Measurements from ENCODE around the gene ANKRD63.

Gene ANKRD63

GRCh38 chr15:40312370-40313158 is 29.7 kb upstream of the ANKRD63 start:
- DNase-seq, result no peak

DNA sequence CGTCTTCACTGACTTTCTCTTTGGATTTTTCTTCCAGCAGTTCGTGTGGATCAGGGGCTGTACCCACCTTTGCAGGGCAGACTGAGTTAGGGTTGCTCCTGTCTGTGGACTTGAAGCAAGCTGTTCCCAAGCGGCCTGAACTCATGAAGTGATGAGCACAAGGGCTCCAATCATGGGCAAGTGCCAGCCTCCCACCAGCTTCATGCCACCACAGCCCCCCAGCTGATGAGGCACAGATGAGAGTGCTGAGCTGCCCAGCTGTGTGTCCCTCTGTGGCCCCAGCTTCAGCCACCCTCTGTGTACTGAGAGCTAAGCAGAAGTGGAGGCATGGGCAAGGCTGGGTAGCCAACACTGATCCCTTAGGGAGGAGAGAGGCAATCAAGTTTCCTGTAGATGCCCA is 28.1 kb upstream of the ANKRD63 start:
- no peak for DNase-seq

- DNase-seq, result peak in 1 of 2 experiments; percentile 4
Measured at GRCh38 chr15:40310001-40310959, 27.4 kb upstream of the ANKRD63 start.

GRCh38 chr15:40309344-40309862 is 26.5 kb upstream of the ANKRD63 start:
- DNase-seq, result no peak

- peak in 1 of 2 experiments; percentile 5 for DNase-seq
Measured at GRCh38 chr15:40307421-40308211, 24.8 kb upstream of the ANKRD63 start, which contains the start of gene PLCB2. Gene PLCB2 (minus strand): TSS chr15:40307935. CDS start chr15:40307672, 263 bp downstream.

DNA sequence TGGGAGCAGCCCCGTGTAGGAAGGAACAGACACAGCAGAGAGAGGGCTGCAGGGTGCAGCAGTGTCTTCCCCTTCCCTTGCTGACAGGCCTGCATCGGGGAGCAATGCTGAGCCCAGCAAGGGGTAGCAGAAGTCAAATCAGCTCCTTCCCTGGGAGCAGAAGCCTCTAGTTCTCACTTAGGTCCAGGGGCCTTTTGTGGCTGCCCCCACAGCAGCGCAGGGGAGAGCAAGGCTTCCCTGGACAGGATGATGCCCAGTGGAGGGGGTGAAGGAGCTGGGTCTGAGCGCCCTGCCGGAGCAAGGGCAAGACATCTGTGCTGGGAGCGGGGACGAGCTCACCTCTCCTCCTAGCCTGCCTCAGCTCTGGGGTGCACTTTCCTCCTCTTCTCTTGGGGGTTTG is 24.0 kb upstream of the ANKRD63 start:
- DNase-seq, result no peak

- DNase-seq, result no peak
Measured at GRCh38 chr15:40306371-40306770, 23.5 kb upstream of the ANKRD63 start.

DNA sequence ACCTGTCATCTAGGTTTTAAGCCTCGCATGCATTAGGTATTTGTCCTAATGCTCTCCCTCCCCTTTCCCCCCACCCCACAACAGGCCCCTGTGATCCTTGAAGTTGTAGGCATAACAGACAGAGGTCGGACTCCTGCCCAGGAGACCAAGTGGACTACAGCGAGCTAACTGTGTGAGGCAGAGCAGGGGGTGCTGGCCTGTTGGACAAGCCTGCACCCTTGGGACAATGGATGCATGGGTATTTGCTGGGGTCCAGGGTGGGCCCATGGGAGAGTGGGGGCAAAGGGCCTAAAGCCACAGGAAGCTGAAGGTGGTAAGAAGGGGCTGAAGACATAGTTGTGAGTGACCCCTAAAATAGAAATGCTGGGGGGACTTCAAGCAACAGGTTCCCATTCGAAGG is 22.4 kb upstream of the ANKRD63 start:
- DNase-seq, result no peak

DNA sequence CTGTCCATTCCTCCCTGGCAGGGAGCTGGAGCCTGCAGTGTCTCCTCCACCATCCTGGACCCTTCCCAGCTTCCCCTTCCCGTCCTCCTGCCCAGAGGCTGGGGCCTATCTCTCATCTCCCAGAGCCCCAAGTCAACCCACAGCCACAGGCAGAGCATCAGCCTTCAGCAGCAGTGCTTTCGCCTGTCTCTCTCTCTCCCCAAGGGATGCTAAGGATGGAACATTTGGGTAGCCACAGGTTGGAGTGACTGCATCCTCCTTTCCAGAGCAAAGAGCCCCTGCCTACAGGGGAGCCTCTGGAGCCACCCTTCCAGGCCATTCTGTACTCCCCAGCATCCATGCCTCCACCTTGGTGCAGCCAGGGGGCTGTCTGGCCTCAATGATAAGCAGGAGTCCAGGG is 20.7 kb upstream of the ANKRD63 start:
- DNase-seq, result no peak

GRCh38 chr15:40302981-40303380 is 20.1 kb upstream of the ANKRD63 start:
- no peak for DNase-seq

DNA sequence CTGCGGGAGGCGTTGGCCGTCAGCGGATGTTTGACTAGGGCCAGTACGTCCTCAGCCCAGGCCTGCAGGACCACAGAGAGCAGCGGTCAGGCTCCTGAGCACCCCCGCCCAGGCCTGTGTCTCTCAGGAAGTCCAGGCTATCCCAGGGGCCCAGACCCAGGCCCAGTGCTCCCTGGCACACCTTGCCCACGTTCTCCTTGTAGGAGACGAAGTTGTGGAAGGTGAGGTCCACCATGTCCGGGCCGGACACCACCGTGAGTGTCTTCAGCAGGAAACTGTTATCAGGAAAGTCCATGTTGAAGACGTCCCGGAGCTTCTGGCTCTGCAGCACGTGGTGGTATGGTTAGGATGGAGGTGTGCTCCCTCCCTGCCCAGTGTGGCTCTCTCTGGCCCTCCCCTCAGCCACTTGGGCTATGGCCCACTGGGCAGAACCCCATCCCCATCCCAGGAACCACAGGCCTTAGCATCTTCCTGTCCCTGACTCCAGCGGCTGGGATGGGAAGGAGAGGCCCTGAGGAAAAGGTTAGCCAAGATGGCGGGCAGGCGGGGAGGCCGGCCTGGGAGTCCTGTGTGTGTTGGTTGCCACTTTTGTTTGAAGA is 19.5 kb upstream of the ANKRD63 start:
- no peak for DNase-seq

GRCh38 chr15:40301467-40302179 is 18.8 kb upstream of the ANKRD63 start:
- no peak for DNase-seq

GRCh38 chr15:40300771-40301170 is 17.9 kb upstream of the ANKRD63 start:
- no peak for DNase-seq

GRCh38 chr15:40300367-40300766 is 17.5 kb upstream of the ANKRD63 start:
- DNase-seq, result no peak

GRCh38 chr15:40298216-40298935 is 15.5 kb upstream of the ANKRD63 start:
- no peak for DNase-seq

- DNase-seq, result no peak
Measured at GRCh38 chr15:40297356-40297755, 14.5 kb upstream of the ANKRD63 start.

DNA sequence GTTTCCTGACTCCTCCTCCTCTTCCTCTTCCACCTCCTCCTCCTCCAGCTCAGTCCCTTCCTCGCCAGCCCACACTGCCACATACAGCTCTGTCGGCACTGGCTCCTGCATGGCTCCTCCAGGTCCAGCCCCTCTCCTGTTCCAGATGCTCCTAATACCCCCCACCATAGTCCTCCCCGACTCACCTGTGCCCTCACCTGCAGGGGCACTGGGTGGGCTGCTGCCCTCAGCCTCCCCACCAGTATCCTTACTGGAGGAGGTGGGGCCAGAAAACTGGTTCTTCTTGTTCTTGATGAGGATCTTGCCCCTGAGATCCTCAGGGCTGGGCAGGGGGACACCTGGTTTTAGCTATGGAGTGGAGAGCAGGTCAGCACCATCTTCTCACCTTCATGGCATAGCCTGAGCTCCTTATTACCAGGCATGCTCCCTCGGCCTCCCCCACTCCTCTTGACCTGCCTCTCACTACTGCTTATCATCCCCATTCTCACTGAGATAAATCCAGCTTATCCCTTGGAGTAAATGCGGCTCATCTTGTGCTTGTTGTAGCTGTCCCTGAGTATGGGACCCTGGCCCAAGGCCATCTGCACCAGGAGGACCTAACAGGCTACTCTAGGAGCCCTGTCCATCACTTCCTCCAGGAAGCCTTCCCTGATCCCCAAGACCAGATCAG is 13.8 kb upstream of the ANKRD63 start:
- DNase-seq, result no peak

DNA sequence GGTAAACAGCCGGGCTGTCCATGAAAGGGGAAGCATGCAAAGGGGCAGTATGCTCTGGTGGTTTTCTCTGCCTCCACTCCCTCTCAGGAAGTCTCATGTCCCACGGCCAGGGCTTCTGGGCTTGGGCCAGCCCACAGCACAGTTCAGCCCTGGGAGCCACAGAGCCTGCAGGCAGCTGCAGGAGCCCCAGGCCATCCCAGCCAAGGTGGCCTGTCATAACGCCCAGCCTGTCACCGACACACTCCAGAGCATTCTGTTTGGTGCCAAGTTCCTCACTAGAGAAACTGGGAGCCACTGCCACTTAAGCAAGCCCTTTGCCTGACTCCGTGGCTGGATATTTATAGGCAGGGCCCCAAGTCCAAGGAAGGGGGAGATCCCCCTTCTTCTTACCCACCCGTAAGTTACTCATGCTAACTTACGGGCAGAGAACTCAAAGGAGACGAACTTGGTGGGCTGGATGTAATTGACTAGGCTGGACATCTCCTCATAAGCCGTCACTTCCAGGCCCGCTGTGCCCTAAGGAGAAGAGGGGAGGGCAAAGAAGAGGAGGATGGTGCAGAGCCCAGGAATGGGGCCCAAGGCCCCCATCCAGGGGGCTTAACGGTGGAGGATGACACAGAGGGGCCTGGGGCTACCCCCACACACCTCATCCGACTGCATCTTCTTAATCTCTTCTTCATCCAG is 13.2 kb upstream of the ANKRD63 start:
- no peak for DNase-seq

DNA sequence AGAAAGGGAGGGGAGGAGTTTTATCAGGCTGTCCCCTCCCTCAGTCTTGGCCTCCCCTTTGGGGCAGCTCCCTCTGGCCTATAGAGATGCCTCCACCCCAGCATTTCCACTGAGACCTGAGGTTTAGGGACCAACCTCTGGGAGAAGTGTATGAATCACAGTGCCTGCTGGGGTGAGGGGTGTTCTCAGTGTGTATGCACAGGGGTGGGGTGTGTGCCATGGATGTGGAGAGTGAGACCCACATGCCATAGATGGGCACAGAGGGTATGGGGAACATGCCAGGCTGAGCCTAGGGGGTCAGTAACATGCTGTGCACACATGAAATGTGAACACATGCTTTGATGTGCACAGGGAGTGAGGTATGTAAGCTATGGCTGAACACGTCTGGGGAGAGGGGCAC is 12.4 kb upstream of the ANKRD63 start:
- DNase-seq, result no peak
